HG02588 (cell line): Measurements from ENCODE around the gene GLUD1.
"Not testable (repeated sequence)": the region's sequence is repeated elsewhere in the genome, so short reads cannot be mapped to it uniquely, and the experiment has no call there.

Source experiments
- ATAC-seq: cut with Tn5 transposase; IDR thresholded peaks from one replicate; pipeline ENCODE4 v1.9.1; 2021; ENCODE audit warnings: mild to moderate bottlenecking, moderate library complexity; ENCODE audit not compliant: unreplicated experiment

Gene GLUD1

GRCh38 chr10:87007124-87007523 is 87.5 kb downstream of the GLUD1 start:
- ATAC-seq = not testable (repeated sequence)

DNA sequence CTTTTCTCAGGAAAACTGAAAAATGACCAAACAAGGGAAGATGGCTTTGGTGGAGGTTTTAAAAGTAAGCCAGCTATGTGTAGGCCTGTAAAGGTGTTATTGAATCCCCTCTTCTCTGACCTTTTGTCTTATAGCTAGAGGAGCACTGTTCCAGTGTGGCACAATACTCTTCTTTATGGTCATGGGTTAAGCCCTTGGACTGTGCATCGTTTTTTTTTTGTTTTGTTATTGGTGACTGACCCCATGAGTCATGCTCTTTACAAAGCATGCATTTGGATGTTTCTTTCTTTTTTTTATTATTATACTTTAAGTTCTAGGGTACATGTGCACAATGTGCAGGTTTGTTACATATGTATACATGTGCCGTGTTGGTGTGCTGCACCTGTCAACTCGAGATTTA is 94.2 kb downstream of the GLUD1 start:
- ATAC-seq = no peak
